ENCODE results near the gene STK36.
"Not testable (repeated sequence)": the region's sequence is repeated elsewhere in the genome, so short reads cannot be mapped to it uniquely, and the experiment has no call there.

STK36 gene

GRCh38 chr2:218663901-218664300 is 8.0 kb upstream of the STK36 start:
- no peak for DNase-seq

GRCh38 chr2:218664653-218665052 is 7.2 kb upstream of the STK36 start:
- no peak for DNase-seq

- no peak for DNase-seq
Observed at GRCh38 chr2:218671097-218671653, 711 bp upstream of the STK36 start.

- no peak for DNase-seq
Observed at GRCh38 chr2:218679119-218679518, 7.2 kb downstream of the STK36 start.

GRCh38 chr2:218680061-218680460 is 8.2 kb downstream of the STK36 start:
- no peak for DNase-seq

GRCh38 chr2:218687400-218688060 is 15.6 kb downstream of the STK36 start:
- DNase-seq: not testable (repeated sequence)

- DNase-seq: no peak
Observed at GRCh38 chr2:218691234-218691633, 19.3 kb downstream of the STK36 start.

- no peak for DNase-seq
Observed at GRCh38 chr2:218694405-218695145, 22.7 kb downstream of the STK36 start.

GRCh38 chr2:218698885-218699284 is 27.0 kb downstream of the STK36 start:
- no peak for DNase-seq

- DNase-seq: no peak
Observed at GRCh38 chr2:218701806-218702205, 29.9 kb downstream of the STK36 start.

- no peak for DNase-seq
Observed at GRCh38 chr2:218703341-218703740, 31.5 kb downstream of the STK36 start.

- no peak for DNase-seq
Observed at GRCh38 chr2:218708086-218708485, 36.2 kb downstream of the STK36 start.

- DNase-seq: no peak
Observed at GRCh38 chr2:218709908-218710307, 38.0 kb downstream of the STK36 start.

- no peak for DNase-seq
Observed at GRCh38 chr2:218710334-218710686, 38.4 kb downstream of the STK36 start.

- peak; percentile 97 for DNase-seq
Observed at GRCh38 chr2:218710687-218711549, 39.0 kb downstream of the STK36 start, which contains the start of gene TTLL4. TTLL4 (plus strand) TSS chr2:218710835; CDS start chr2:218737677, 26,842 bp downstream.

GRCh38 chr2:218711550-218711929 is 39.7 kb downstream of the STK36 start:
- no peak for DNase-seq

- no peak for DNase-seq
Observed at GRCh38 chr2:218713922-218714321, 42.0 kb downstream of the STK36 start.

GRCh38 chr2:218716070-218716469 is 44.2 kb downstream of the STK36 start:
- no peak for DNase-seq

- no peak for DNase-seq
Observed at GRCh38 chr2:218717262-218717661, 45.4 kb downstream of the STK36 start.

GRCh38 chr2:218718058-218718457 is 46.2 kb downstream of the STK36 start:
- no peak for DNase-seq

GRCh38 chr2:218719457-218719856 is 47.6 kb downstream of the STK36 start:
- DNase-seq: no peak

GRCh38 chr2:218720048-218721041 is 48.5 kb downstream of the STK36 start:
- DNase-seq: no peak
